Stomach (tissue), 4 donors: Measurements from ENCODE around the gene SERPINE1.

ENCODE experiments used
- CTCF ChIP-seq, 7 experiments: fragments of 450-650 bp in 4 of 7; fragments of 200-600 bp in 3 of 7; sonication (generic) in 3 of 7; IDR thresholded peaks; one replicate each; pipeline ENCODE4 v1.5.1; 2016 to 2019; ENCODE audit warnings: antibody characterized with exemption in 7 of 7, control low read depth in 2 of 7, mild to moderate bottlenecking in 1 of 7
- POLR2A ChIP-seq, 4 donors: fragments of 450-650 bp; IDR thresholded peaks; one replicate each; pipeline ENCODE4 v1.6.1; 2016; ENCODE audit warnings: antibody characterized with exemption in 4 of 4, control low read depth in 2 of 4, mild to moderate bottlenecking in 1 of 4, moderate library complexity in 1 of 4

DNA sequence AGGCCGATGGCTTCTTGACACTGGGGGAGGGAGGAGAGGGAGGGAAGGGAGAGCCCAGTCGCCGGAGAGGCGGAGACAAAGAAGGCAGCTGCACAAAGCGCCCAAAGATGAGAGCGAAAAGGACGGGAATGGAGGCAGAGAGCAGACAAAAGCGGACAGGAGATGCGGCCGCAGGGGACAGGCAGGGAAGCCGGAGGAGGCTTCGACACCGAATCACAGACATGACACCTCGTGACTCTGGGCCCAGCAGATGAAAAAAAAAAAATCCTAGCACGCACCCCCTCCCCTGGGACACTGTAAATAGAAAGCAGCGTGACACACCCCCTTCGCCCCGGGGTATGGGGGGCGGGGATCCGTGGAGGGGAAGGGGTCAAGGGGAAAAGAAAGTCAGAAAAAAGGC is 52.2 kb downstream of the SERPINE1 start:
- no peak for TF ChIP-seq CTCF (IDR thresholded peaks at IDR 0.05)
- TF ChIP-seq POLR2A (IDR thresholded peaks at IDR 0.05) = no peak
